Measurements from ENCODE around the gene CCL14.

GRCh38 chr17:35963663-35964062 is 22.9 kb downstream of the CCL14 start:
- TF ChIP-seq CTCF (IDR thresholded peaks at IDR 0.05; ENCODE audit: control extremely low read depth in 1 of 3, insufficient read depth in 1 of 3, low read depth in 1 of 3, low read length in 3 of 3) (no peak), SP4 (IDR thresholded peaks at IDR 0.05; ENCODE audit: low read length) (no peak), GABPA (IDR thresholded peaks at IDR 0.05; ENCODE audit: borderline replicate concordance, insufficient read depth, low read length) (no peak), SRF (IDR thresholded peaks at IDR 0.05; ENCODE audit: low read depth, low read length) (no peak), YY1 (IDR thresholded peaks at IDR 0.05; ENCODE audit: low read depth, low read length) (no peak), RAD21 (IDR thresholded peaks at IDR 0.05 in 1 of 2, conservative IDR thresholded peaks at IDR 0.05 in 1 of 2; ENCODE audit: low read depth in 2 of 2, low read length in 2 of 2) (no peak), POLR2A (IDR thresholded peaks at IDR 0.05; ENCODE audit: control extremely low read depth in 1 of 2, low read depth in 2 of 2, low read length in 2 of 2) (no peak), NRF1 (IDR thresholded peaks at IDR 0.05; ENCODE audit: low read depth, low read length) (no peak)
